HFFc6 (cell line): ENCODE data around the gene TDG. TPM values are rescaled to one million over a fixed set of nuclear protein-coding genes. Genes with fewer than 3 reads are reported as not detected.

ENCODE experiments used
- DNase-seq: peaks from one replicate; pipeline ENCODE4 v3.0.0-alpha.2; 2018
- H3K27ac Mint-ChIP-seq: 2 replicates; pipeline ENCODE4 v1.8.0; 2020; ENCODE audit warnings: mild to moderate bottlenecking, mixed read lengths
- H3K27me3 Mint-ChIP-seq: 2 replicates; pipeline ENCODE4 v1.8.0; 2021; ENCODE audit warnings: mild to moderate bottlenecking, moderate library complexity, mixed read lengths; ENCODE audit not compliant: insufficient read depth
- H3K36me3 Mint-ChIP-seq: 2 replicates; pipeline ENCODE4 v1.8.0; 2021; ENCODE audit warnings: low read depth, mixed read lengths
- H3K4me1 Mint-ChIP-seq: 2 replicates; pipeline ENCODE4 v1.8.0; 2020; ENCODE audit warnings: low read depth, mixed read lengths
- H3K4me3 Mint-ChIP-seq: 2 replicates; pipeline ENCODE4 v1.8.0; 2020; ENCODE audit warnings: mild to moderate bottlenecking, moderate library complexity, mixed read lengths
- H3K9me3 Mint-ChIP-seq: 2 replicates; pipeline ENCODE4 v1.8.0; 2020; ENCODE audit warnings: mild to moderate bottlenecking, mixed read lengths
- CTCF ChIP-seq: fragments of 200-600 bp; sonication (generic); IDR thresholded peaks from 2 replicates; pipeline ENCODE4 v1.5.0; 2021; ENCODE audit warnings: antibody characterized with exemption, mild to moderate bottlenecking
- total RNA-seq, 6 experiments: library from RNA; stranded (reverse); fragmentation: NEBNext Ultra II Directional; extraction: Animal tissue kit (Norgen Biotek cat#: 25700); gene quantifications; 2 replicates in 1 of 6; 3 replicates in 5 of 6; pipeline ENCODE4 v1.2.3, GENCODE V29; 2021

Gene TDG
- total RNA-seq, 6 experiments from 2014 or later = 13.9 to 19.7 (median 16.0) TPM

- no peaks in the 10 kb centered on the region for H3K9me3 Mint-ChIP-seq
- H3K27ac Mint-ChIP-seq = no peak overlapping the region
- no peak overlapping the region for H3K4me3 Mint-ChIP-seq
- H3K4me1 Mint-ChIP-seq = peaks cover 22% of the 10 kb centered on the region
- DNase-seq = no peak
- TF ChIP-seq CTCF = no peak
- no peaks in the 10 kb centered on the region; the same call in 1 of the 2 replicates for H3K27me3 Mint-ChIP-seq
- peaks cover 27% of the 10 kb centered on the region for H3K36me3 Mint-ChIP-seq
These were observed 9.7 kb downstream of the TDG start for GRCh38 chr12:103975368-103975767.

- Mint-ChIP-seq H3K36me3 (peaks cover 27% of the 10 kb centered on the region), H3K4me3 (no peak overlapping the region), H3K9me3 (no peaks in the 10 kb centered on the region), H3K27ac (no peak overlapping the region), H3K4me1 (peaks cover 6% of the 10 kb centered on the region; the same call in 1 of the 2 replicates), H3K27me3 (no peaks in the 10 kb centered on the region; the same call in 1 of the 2 replicates)
- no peak for DNase-seq
- no peak for TF ChIP-seq CTCF
These were observed 12.8 kb downstream of the TDG start for GRCh38 chr12:103978384-103978982.

- no peaks in the 10 kb centered on the region for H3K27me3 Mint-ChIP-seq
- 0 out of 2 replicates have a peak overlapping the region, but pooled peaks have one; percentile 4 for H3K4me3 Mint-ChIP-seq
- peaks cover 24% of the 10 kb centered on the region for H3K36me3 Mint-ChIP-seq
- peaks cover 17% of the 10 kb centered on the region for H3K4me1 Mint-ChIP-seq
- no peak for TF ChIP-seq CTCF
- peak; percentile 85 for DNase-seq
- H3K27ac Mint-ChIP-seq = peak overlapping the region; percentile 73
- no peaks in the 10 kb centered on the region for H3K9me3 Mint-ChIP-seq
These were observed 21.2 kb downstream of the TDG start for GRCh38 chr12:103986829-103987228.

GRCh38 chr12:103994235-103994634 is 28.6 kb downstream of the TDG start:
- Mint-ChIP-seq H3K4me1 (no peaks in the 10 kb centered on the region), H3K27me3 (no peaks in the 10 kb centered on the region)
- no peak for DNase-seq

GRCh38 chr12:103996595-103996994 is 30.9 kb downstream of the TDG start:
- Mint-ChIP-seq H3K4me1 (peaks cover 9% of the 10 kb centered on the region; the same call in 1 of the 2 replicates), H3K36me3 (no peaks in the 10 kb centered on the region; the same call in 1 of the 2 replicates)

More at GRCh38 chr12:103994235-103994634, 28.6 kb downstream of the TDG start:
- Mint-ChIP-seq H3K36me3 (peaks cover 9% of the 10 kb centered on the region), H3K9me3 (no peaks in the 10 kb centered on the region), H3K4me3 (no peak overlapping the region), H3K27ac (no peak overlapping the region)
- TF ChIP-seq CTCF = no peak

More at GRCh38 chr12:103996595-103996994, 30.9 kb downstream of the TDG start:
- Mint-ChIP-seq H3K27ac (no peak overlapping the region), H3K4me3 (no peak overlapping the region), H3K27me3 (no peaks in the 10 kb centered on the region), H3K9me3 (no peaks in the 10 kb centered on the region)
- no peak for DNase-seq
- TF ChIP-seq CTCF = no peak
